ENCODE measurements around the gene HOXC5.
"Not testable (repeated sequence)": the region's sequence is repeated elsewhere in the genome, so short reads cannot be mapped to it uniquely, and the experiment has no call there.

Gene HOXC5

GRCh38 chr12:54071942-54072341 lies 39.1 kb downstream of the HOXC5 start:
- POLR2A ChIA-PET (ENCODE audit: low non-redundant PET) = no interaction called here
- DNase-seq (ENCODE audit: low spot score) = no peak
- H3K27ac ChIP-seq = no peak overlapping the region
- no peak for TF ChIP-seq CTCF (conservative IDR thresholded peaks at IDR 0.05; ENCODE audit: low read depth)
- CTCF ChIA-PET = no interaction called here

DNA sequence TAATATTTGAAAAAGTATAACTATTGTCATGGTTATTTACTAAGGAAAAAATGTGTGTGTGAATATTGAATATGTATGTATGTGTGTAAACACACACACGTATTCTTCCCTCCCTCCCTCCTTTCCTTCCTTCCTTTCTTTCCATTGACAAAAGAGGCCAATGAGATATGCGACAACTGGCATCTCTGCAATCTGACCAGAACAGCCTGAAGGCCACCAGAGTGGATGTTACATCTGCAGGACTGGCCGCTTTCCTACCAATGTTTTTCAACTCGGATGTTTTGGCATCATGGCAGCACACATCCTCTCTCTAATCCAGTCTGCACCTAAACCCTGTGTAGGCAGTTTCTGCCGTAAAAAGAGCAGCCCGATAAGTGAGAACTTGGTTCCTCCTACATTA lies 41.5 kb downstream of the HOXC5 start:
- no peak overlapping the region for H3K27ac ChIP-seq
- TF ChIP-seq CTCF (conservative IDR thresholded peaks at IDR 0.05; ENCODE audit: low read depth) = no peak
- DNase-seq (ENCODE audit: low spot score) = no peak
- ChIA-PET CTCF (no interaction called here), POLR2A (ENCODE audit: low non-redundant PET) (no interaction called here)

DNA sequence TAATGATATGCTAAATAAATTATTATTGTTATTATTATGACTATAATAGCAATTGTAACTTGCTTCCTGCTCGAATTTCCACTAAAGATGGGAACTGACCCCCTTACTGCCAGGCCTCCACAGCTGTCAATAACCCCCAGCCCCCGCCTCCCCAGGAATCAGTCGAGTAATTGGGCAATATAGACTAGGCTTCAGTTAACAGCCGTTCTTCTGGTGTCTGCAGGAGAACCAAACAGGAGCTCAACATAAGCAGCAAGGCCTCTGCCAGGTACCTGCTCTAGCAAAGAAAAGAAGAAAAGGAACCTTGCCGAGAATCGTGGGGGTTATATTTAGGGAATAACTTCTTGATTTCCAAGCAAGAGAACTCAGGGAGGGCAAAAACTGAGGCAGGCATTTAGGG lies 42.6 kb downstream of the HOXC5 start:
- TF ChIP-seq CTCF (conservative IDR thresholded peaks at IDR 0.05; ENCODE audit: low read depth) = no peak
- H3K27ac ChIP-seq = no peak overlapping the region
- POLR2A ChIA-PET (ENCODE audit: low non-redundant PET) = no interaction called here
- CTCF ChIA-PET = interaction anchor here (0.7 kb wide), 1 partner anchor 18 kb away, joined by 3 read pairs; no protein-coding TSS in a partner anchor
- DNase-seq (ENCODE audit: low spot score) = no peak

GRCh38 chr12:54075974-54076373 lies 43.1 kb downstream of the HOXC5 start:
- H3K27ac ChIP-seq = no peak overlapping the region
- POLR2A ChIA-PET (ENCODE audit: low non-redundant PET) = no interaction called here
- CTCF ChIA-PET = no interaction called here
- TF ChIP-seq CTCF (conservative IDR thresholded peaks at IDR 0.05; ENCODE audit: low read depth) = no peak
- DNase-seq (ENCODE audit: low spot score) = no peak

- H3K27ac ChIP-seq; DNase-seq (ENCODE audit: low spot score); CTCF ChIA-PET; POLR2A ChIA-PET (ENCODE audit: low non-redundant PET): not testable (repeated sequence)
These were observed 45.0 kb downstream of the HOXC5 start for GRCh38 chr12:54077843-54078242.

GRCh38 chr12:54079115-54079514 lies 46.3 kb downstream of the HOXC5 start:
- H3K27ac ChIP-seq; POLR2A ChIA-PET (ENCODE audit: low non-redundant PET); DNase-seq (ENCODE audit: low spot score): not testable (repeated sequence)
- CTCF ChIA-PET = interaction anchor here (0.6 kb wide), 1 partner anchor 113 kb away, joined by 6 read pairs; no protein-coding TSS in a partner anchor

DNA sequence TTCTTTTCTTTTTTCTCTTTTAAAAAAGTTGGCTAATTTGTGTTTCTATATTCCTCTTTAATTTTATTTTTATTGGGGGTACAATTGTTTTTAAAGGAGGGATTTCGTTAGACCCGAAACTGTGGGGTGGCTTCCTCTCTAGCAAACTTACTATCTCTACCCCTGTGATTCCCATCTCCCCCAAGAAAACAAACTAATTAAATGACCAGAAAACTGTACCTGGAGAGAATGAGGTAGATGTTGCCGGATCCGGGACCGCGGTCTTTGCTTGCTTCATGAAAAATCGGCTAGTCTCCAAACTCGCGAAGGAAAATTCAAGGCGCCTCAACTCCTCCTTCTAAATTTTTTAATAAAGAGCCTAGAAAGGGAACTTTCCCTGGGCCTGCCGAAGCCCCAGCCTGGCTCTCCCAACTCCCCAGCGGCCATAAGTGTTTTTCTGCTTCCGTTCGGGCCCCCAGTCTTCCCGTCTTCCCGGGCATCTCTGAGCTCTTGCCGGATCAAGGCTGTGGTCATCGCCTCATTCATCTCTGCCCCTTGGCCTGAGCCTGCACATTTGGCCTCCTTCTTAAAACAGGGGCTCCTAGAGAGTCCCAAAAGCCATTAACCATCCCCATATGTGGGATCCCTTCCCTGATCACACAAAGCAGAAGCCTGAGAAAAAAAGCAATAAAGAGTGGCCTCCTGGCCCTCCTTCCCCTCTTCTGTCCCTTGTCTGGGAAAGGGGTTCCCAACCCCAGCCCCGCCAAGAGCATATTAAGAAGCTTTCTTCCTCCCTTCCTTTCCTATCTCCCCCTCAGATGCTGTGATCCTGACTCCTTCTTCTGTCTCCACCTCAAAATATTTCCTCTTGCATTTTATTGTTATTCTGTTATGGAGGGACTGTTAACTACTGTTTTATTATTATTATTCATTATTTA lies 47.4 kb downstream of the HOXC5 start:
- H3K27ac ChIP-seq; POLR2A ChIA-PET (ENCODE audit: low non-redundant PET); DNase-seq (ENCODE audit: low spot score); CTCF ChIA-PET: not testable (repeated sequence)

DNA sequence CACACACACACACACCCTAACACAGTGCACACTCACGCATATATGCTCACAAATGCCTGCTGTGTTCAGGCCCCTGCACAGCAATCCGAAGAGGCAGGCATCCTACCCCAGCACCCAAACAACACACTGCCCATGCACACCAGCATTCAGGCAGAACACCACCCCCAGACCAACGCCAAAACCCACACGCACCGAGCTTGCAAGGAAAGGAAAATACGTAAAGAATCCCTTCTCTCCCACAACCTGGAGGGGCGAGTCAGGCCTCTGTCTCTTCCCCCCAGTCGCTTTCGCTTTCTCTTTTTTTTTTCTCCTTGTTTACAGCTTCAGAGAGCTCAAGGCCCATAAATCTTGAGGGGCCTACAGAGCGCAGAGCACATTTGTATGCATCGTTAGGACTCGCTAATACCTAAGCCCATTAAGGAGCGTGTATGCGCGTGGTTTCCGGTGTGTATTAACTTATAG lies 48.2 kb downstream of the HOXC5 start:
- DNase-seq (ENCODE audit: low spot score); POLR2A ChIA-PET (ENCODE audit: low non-redundant PET); CTCF ChIA-PET; H3K27ac ChIP-seq: not testable (repeated sequence)

DNA sequence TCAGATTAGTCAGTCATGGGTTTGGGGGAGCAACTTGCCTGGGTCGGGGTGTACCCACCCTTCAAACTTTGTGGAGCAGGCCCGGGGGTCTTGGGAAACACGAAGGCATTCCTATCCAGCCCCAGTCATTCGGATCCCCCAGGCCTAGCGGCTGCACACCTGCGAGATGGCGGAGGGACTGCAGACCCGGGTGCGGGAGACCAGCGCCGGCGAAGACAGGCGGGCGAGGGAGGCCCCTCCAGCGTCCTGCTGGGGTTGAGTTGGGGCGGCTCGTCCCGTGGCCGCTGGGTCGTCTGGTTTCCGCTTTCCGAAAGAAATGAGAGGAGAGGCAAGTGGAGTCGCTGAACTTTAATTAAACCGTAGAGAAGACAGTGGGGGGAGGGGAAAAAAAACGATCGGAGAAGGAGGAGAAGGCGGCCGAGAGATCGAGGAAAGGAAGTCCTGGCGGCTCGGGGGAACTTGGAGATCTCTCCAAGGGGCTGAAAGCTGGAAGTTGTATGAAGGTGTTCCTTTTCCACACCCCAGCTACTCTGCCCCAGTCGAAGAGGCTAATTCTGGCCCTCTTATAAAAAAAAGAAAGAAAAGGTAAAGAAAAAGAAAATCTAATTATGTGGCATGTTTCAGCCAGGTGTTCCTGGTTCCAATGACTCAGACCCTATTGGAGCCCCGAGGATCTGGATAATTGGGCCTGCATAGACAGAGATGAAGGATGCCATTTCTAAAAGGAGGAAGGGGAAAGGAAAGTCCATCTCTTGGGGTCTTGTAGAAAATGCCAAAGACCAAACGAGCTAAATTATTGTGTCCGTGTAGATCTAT lies 48.9 kb downstream of the HOXC5 start:
- CTCF ChIA-PET = interaction anchor here (0.9 kb wide), 1 partner anchor 110 kb away, joined by 3 read pairs; no protein-coding TSS in a partner anchor
- H3K27ac ChIP-seq; POLR2A ChIA-PET (ENCODE audit: low non-redundant PET); DNase-seq (ENCODE audit: low spot score): not testable (repeated sequence)
